NCI-H187 treated with DMSO at 0.1 percent for 48 hours (cell line): ENCODE data around the gene CEACAM18.
"Not testable (repeated sequence)": the region's sequence is repeated elsewhere in the genome, so short reads cannot be mapped to it uniquely, and the experiment has no call there.

Experiments
- DNase-seq: peaks from one replicate; lab custom pipeline; 2025; lab: John Stamatoyannopoulos, UW

Gene CEACAM18

GRCh38 chr19:51493776-51494175 lies 15.4 kb downstream of the CEACAM18 start:
- no peak for DNase-seq

- DNase-seq = no peak
Observed at GRCh38 chr19:51497666-51498065, 19.3 kb downstream of the CEACAM18 start.

DNA sequence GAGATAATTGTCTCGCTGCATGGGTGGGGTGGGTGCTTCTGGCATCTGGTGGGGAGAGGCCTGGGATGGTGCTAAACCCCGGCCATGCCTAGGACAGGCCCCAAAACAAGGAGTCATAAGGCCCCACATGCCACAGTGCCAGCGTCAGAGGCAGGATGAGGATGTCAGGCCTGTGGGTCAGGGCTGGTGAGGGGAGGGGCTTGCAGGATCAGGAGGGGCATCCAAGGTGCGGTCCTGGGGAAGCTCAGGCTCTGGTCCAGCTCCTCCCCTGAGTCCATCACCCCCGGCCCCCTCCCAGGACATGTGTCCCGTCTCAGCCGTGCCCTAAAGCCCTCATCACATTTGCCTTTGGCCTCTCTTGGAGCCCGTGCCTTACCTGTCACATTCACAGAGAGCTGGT lies 22.6 kb downstream of the CEACAM18 start:
- not testable (repeated sequence) for DNase-seq

DNA sequence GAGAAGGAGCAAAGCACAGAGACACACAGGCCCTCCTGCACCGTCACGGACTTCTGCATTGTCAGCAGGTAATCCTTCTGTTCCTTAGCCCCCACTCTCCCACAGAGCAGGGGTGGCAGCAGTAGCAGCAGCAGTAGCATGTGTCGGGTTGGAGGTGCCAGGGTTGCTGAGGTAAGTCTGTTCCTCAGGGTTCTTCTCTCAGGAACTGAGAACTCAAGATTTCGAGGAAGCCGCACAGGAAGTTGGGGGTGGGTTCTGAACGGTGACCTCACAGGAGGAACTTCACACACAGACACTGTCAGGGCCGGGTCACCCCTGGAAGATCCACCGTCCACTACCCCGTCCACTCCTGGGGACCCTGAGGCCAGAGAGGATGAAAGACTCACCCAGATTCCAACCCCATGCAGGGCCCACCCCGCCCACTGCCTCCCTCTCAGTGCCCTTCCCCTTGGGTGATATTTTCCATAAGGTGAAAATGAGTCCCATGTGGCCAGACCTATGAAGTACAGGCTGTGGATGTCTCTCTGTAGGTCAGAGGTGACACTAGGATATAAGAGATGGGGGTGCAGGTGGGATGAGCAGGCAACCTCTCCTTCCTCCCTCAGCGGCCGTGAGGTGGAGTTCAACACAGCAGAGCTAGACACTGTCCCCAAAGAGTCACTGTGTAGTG lies 23.4 kb downstream of the CEACAM18 start, which contains the start of gene SIGLEC12:
Gene SIGLEC12, minus strand, starts transcription at position 207 of the 670 bp plus-strand sequence. Its CDS starts 67 bp downstream, at position 140.
- no peak for DNase-seq

DNA sequence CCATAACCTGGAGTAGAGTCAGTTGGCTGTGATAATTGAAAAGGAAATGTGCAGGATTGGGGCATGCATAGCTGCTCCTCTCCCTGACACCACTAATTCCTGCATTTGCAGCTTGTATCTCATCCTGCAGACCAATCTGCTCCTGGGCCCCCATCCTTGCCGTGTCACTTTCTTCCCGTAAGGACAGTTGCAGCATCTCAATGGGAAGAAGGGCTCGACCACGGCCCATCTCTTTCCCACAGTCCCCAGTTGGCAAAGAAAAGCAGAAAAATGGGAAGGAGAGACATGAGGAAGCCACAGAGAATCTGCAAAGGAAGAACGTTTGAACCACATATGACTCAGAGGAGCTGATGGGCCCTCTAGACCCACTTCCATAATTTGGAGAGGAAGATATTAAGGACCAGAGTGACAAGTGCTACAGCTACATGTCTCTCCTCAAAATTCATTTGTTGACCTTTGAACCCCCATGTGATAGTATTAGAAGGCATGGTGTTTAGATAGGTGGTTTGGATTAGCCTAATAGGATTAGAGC lies 25.0 kb downstream of the CEACAM18 start:
- no peak for DNase-seq

DNA sequence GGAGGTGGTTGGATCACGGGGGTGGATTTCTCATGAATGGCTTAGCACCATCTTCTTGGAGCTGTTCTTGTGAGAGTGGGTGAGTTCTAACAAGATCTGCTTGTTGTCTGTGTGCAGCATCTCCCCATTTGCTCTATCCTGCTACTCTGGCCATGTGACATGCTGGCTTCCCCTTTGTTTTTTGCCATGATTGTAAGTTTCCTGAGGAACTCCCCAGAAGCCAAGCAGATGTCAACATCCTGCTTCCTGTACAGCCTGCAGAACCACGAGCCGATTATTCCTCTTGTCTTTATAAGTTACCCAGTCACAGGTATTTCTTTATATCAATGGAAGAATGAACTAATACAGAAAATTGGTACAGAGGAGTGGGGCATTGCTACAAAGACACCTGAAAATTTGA lies 25.6 kb downstream of the CEACAM18 start:
- DNase-seq = no peak

DNA sequence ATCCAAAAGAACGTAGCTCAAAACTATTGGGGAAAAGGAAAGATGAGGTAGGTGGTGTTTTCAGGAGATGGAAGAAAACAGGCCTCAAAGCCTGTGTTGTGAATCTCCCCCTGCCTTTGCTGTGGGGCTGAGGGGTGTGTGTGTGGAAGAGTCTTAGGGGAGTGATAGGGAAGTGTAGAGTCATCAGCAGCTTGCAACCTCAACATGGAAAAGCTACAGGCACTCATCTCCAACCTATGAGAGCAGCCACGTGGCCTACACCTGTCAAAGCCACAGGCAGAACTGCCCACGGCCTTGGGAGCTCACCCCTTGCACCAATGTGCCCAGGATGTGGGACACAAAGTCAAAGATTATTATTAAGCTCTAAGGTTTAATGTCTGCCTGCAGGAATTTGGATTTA lies 27.6 kb downstream of the CEACAM18 start:
- DNase-seq = no peak

DNA sequence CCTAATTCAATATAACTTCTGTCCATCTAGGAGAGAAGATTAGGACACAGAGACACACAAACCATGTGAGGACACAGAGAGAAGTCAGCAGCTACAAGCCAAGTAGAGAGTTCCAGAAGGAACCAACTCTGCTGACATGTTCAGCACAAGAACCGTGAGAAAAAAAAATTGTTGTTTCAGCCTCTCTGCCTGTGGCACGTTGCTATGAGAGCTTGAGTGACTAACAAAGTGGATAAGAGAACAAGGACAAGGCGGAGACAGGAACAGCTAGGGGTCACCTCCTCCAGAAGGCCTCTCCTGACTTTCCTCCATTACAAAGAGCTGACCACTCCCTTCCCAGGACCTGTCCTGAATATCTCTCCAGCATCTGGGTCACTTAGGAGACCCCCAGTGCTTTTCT lies 28.9 kb downstream of the CEACAM18 start:
- no peak for DNase-seq

DNA sequence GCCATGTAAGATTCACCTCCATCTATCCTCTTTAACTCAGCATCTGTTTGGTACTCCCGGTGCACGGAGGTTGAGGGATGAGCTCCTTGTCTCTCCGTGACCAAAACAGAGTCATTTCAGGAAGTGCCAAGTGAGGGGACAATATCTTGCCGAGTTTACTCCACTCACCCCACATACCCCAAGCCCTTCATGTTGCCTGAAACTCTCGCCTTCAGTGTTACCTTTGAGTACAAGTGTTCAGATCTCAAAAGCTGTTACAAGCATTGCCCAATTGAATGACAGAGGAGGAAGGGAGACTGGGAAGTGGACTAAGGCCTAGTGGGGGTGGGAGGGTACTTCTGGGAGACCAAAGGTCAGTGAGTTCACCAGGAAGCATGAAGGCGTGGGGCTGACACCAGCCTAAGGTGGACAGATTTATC lies 29.3 kb downstream of the CEACAM18 start:
- no peak for DNase-seq

DNA sequence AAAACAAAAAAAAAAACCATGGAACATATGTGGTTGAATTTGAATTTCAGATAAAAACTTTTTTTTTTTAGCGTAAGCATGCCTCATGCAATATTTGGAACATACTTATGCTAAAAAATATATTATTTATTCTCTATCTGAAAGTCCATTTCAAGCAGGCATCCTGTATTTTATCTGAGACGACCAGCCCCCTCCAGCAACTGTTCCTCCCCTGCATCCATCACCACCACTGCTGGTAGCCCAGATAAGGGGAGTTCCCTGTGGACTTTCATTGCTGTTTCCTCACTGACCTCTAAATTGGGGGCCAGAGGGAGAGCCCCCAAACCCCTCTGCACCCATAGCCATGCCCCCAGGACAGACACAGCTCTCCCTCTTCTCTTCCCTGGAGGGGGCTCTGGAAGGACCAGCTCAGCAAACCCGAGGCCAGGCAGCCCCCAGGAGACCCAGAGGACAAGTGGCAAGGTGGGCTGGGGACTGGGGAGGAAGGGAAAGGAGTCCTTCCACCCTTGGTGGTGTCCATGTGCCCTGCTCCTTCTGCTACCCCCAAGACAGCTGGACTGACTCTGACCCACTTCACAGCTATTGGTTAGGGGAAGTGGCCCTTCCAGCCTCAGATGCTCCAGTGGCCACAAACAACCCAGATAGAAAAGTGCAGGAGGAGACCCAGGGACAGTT lies 29.9 kb downstream of the CEACAM18 start:
- no peak for DNase-seq

DNA sequence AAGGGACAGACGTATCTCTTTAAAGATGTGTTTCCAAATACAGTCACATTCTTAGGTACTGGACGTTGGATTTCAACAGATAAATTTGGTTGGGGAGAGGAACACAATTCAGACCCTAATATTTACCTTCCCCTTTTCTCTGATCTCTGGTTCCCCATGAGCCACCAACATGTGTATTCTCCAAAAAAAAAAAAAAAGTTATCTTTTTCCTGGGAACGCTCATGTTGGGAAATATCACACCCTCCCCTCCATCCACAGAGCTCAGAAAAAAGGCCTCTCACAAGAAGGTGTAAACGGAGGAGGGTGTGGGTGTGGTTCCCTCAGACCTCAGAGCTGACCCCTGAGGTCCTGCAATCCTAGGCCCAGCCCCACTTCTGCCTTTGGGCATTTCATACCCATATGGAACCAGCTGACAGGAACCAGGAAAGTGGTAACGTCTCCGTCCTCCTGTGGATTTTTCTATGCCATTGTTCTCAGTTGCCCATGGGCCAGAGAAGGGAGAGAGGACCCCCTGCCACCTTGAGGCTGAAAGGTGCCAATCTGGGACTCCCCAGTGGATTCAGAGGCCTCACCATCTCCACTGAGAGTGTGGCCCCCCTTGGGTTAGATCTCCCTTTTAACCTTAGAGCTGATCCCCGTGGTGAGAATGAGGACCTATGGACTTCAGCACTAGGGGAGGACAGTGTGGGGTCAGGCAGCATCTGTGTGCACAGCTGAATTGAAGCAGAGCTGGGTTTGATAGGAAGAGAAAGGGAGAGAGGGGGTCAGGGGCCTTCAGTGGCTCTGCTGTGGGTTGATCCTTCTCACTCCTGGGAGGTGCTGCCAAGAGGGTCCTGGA lies 31.7 kb downstream of the CEACAM18 start:
- no peak for DNase-seq

DNA sequence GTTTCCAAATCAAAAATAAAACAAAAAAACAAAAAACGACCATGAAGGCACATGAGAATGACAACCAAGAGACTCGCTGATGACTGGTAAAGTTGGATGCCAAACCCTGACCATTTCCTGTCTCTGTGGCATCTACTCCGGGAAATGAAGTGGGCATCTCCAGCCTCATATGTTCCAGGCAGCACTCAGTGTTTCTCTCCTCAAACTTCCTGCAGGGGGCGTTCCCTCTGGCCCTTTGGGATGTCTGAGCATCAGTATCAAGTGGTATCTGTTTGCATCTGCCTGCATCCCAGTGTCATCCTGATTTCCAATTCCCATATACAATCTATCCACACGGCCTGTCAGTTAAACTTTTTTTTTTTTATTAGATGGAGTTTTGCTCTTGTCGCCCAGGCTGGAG lies 33.0 kb downstream of the CEACAM18 start:
- DNase-seq = no peak

- no peak for DNase-seq
Observed at GRCh38 chr19:51513968-51514367, 35.6 kb downstream of the CEACAM18 start.

DNA sequence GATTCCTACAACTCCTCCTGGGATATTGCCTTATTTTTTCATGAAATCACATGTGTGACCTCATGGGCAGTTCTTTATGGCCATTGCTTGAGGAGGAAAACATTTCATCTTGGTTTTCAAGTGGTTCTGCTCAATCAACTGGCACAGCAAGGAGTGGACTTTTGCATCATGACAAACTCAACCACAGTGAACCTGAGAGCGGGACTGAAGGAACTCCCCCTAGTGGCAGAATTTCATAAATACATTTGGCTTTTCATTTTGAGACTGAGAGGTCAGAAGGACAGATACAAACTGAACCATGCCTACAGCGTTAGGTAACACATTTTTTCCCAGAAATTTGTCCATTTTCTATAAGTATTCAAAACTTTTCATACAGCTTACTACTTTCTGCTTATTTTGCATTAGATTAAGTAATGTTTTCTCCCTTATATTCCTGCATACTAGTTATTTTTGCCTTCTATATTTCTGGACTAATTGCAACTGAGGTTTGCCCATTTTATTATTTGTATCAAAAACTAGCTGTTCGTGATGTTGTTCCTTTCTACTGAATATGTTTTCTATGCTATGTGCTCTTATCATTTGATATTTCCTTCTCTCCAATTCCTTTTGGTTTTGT lies 36.6 kb downstream of the CEACAM18 start:
- no peak for DNase-seq

DNA sequence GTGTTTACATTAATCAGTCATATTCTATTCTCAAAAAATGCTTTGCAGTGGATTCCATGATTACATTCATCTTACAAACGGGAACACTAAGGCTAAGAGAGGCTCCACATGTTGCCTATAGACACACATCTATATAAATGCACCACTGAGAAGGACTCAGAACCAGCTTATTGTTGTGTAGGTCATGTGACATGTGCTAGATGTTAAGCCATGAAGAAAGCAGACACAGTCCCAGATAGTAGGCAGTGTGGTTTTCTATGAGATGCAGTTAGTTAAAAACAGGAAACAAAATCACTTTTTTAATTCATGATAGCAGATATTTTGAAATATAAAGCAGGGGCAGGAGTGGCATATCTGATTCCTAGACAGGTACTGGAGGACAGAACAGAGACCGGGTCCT lies 42.4 kb downstream of the CEACAM18 start:
- DNase-seq = no peak

- no peak for DNase-seq
Observed at GRCh38 chr19:51521357-51521756, 43.0 kb downstream of the CEACAM18 start.

- DNase-seq = no peak
Observed at GRCh38 chr19:51521781-51522180, 43.4 kb downstream of the CEACAM18 start.

- DNase-seq = no peak
Observed at GRCh38 chr19:51524666-51525264, 46.4 kb downstream of the CEACAM18 start.

- DNase-seq = no peak
Observed at GRCh38 chr19:51525651-51526050, 47.3 kb downstream of the CEACAM18 start.

DNA sequence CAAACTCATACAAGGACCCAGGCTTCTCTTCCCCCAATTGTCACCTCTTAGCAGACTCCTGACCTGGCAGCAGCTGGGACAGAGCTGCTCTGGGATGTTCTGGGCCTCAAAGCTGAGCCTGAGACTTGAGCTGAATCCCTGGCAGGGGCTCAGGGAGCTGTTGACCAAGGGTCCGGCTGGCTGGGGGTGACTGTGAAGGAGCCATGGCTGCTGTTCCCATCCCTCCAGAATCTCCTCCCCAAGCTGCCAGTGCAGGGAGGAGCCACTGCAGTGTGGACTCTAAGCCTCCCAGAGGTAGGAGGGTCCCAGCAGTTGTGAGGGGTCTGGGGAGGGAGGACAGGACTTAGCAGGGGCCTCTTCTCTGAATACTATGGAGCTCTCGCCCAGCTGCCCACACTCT lies 51.0 kb downstream of the CEACAM18 start:
- DNase-seq = no peak

DNA sequence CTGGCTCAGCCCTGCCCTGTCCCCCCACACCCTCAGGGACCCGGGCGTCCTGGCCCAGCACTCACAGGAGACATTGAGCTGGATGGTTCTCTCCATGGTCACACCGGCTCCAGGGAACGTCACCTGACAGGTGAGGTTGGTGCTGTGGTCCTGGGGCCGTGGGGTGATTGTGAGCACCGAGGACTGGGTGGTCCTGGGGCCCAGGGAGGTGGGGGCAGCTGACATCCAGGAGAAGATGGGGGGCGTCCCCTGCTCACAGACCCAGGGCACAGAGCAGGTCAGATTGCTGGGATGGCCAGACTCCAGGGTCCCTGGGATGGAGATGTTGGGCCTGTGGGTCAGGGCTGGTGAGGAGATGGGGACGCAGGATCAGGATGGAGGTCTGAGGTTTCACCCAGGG lies 52.3 kb downstream of the CEACAM18 start:
- no peak for DNase-seq
